Panc1 (cell line): ENCODE measurements around the gene FRK. TPM values are rescaled to one million over a fixed set of nuclear protein-coding genes. Genes with fewer than 3 reads are reported as not detected.

Experiments
- ATAC-seq: fragments of 200-7000 bp; cut with Tn5 transposase; 2 replicates; pipeline ENCODE4 v1.9.1; 2020; ENCODE audit warnings: mild to moderate bottlenecking, moderate library complexity
- BruUV-seq: library from RNA; stranded (reverse); fragments of 400-500 nt; replicated peaks from 2 replicates; lab custom pipeline; 2021; lab: Mats Ljungman, UMichigan
- CTCF ChIA-PET: fragments of 300-600 bp; sonication (Branson Sonifier 250); formaldehyde crosslinking; loops from one replicate; lab custom pipeline; 2022; ENCODE audit warnings: antibody characterized with exemption; lab: Charles Lee
- POLR2A ChIA-PET: fragments of 300-600 bp; sonication (Branson Sonifier 250); formaldehyde crosslinking; loops from one replicate; lab custom pipeline; 2022; ENCODE audit warnings: antibody characterized with exemption; lab: Charles Lee
- DNase-seq: peaks from one replicate; pipeline ENCODE4 v3.0.0-alpha.2; 2010; ENCODE audit warnings: low read depth, low spot score
- H3K27ac ChIP-seq: 2 replicates; pipeline ENCODE4 v1.5.1; 2011; ENCODE audit warnings: mild to moderate bottlenecking, low read length, inconsistent platforms
- H3K27me3 ChIP-seq: fragments of 200-500 bp; sonication (Bioruptor generic); 2 replicates; pipeline ENCODE4 v1.6.0; 2014; ENCODE audit warnings: low read length, inconsistent platforms; ENCODE audit not compliant: control insufficient read depth, insufficient read depth
- H3K36me3 ChIP-seq: fragments of 200-500 bp; sonication (Bioruptor generic); 2 replicates; pipeline ENCODE4 v1.5.1; 2014; ENCODE audit warnings: inconsistent platforms, mild to moderate bottlenecking, low read length, moderate library complexity; ENCODE audit not compliant: control insufficient read depth, insufficient read depth
- H3K4me1 ChIP-seq: 2 replicates; pipeline ENCODE4 v1.5.1; 2011; ENCODE audit warnings: inconsistent platforms, mild to moderate bottlenecking, low read length, moderate library complexity; ENCODE audit not compliant: control insufficient read depth, insufficient read depth
- H3K4me3 ChIP-seq, 2 experiments: 2 replicates each; pipeline ENCODE4 v1.5.1; 2011 to 2012; ENCODE audit warnings: low read depth in 2 of 2, low read length in 2 of 2, mild to moderate bottlenecking in 2 of 2, inconsistent platforms in 1 of 2, moderate library complexity in 1 of 2
- H3K9me3 ChIP-seq: fragments of 200-500 bp; sonication (Bioruptor generic); 2 replicates; pipeline ENCODE4 v1.5.1; 2014; ENCODE audit warnings: low read depth, mild to moderate bottlenecking, inconsistent platforms, low read length, moderate library complexity; ENCODE audit not compliant: control insufficient read depth, insufficient read depth
- CTCF ChIP-seq: fragments of 450-650 bp; IDR thresholded peaks from 2 replicates; pipeline ENCODE4 v1.5.1; 2017; ENCODE audit warnings: mild to moderate bottlenecking
- POLR2AphosphoS5 ChIP-seq: IDR thresholded peaks from 2 replicates; pipeline ENCODE4 v1.6.1; 2012; ENCODE audit warnings: mild to moderate bottlenecking, low read depth, low read length, moderate library complexity
- REST ChIP-seq, 2 experiments: IDR thresholded peaks; 2 replicates each; pipeline ENCODE4 v1.6.1; 2011 to 2012; ENCODE audit warnings: low read depth in 2 of 2, control low read depth in 1 of 2, low read length in 1 of 2, mild to moderate bottlenecking in 1 of 2, moderate library complexity in 1 of 2; ENCODE audit not compliant: insufficient read depth in 1 of 2
- SIN3A ChIP-seq: IDR thresholded peaks from 2 replicates; pipeline ENCODE4 v1.6.1; 2012; ENCODE audit warnings: low read depth, mild to moderate bottlenecking, low read length, moderate library complexity, borderline replicate concordance; ENCODE audit not compliant: insufficient read depth
- TCF7L2 ChIP-seq: IDR thresholded peaks from 2 replicates; pipeline ENCODE4 v1.6.1; 2011; ENCODE audit warnings: mild to moderate bottlenecking, low read depth, low read length, inconsistent platforms
- in situ Hi-C: cut with HindIII; loops from 2 replicates; pipeline ENCODE4 v1.10.0; 2016; ENCODE audit warnings: low sequenced_read_pairs, low pct_unique_long_range_greater_than_20kb
- intact Hi-C: fragments of 100-400 bp; cut with micrococcal nuclease; formaldehyde crosslinking; loops from one replicate; pipeline ENCODE4 v1.10.0; 2022; ENCODE audit not compliant: unreplicated experiment
- total RNA-seq: library from RNA; stranded (reverse); gene quantifications from one replicate; pipeline ENCODE4 v1.2.1, GENCODE V29; 2021; ENCODE audit not compliant: unreplicated experiment

Gene FRK
- total RNA-seq, 1 experiment from 2014 or later: 2.5 TPM

GRCh38 chr6:116087437-116088027, 26.8 kb upstream of the FRK start:
- no peak overlapping the region for H3K4me3 ChIP-seq
- H3K36me3 ChIP-seq: no peaks in the 10 kb centered on the region
- no peak for DNase-seq
- ChIA-PET CTCF (interaction anchor here (0.6 kb wide), 1 partner anchor 29 kb away, joined by 5 read pairs; no protein-coding TSS in a partner anchor), POLR2A (no interaction called here)
- intact Hi-C loops: no loop called here
- peaks cover 4% of the 10 kb centered on the region; the same call in 1 of the 2 replicates for H3K4me1 ChIP-seq
- no peaks in the 10 kb centered on the region for H3K27me3 ChIP-seq
- peak; percentile 80 for ATAC-seq
- in situ Hi-C loops: no loop called here
- H3K27ac ChIP-seq: no peak overlapping the region
- BruUV-seq: no TSS peak
- TF ChIP-seq POLR2AphosphoS5 (no peak), CTCF (peak; percentile 9; the same call in 1 of the 2 replicates), REST (IDR thresholded peaks at IDR 0.05; ENCODE audit: insufficient read depth in 1 of 2, low read depth in 2 of 2, low read length in 1 of 2) (no peak)
- no peaks in the 10 kb centered on the region for H3K9me3 ChIP-seq

GRCh38 chr6:116084284-116084683, 23.6 kb upstream of the FRK start:
- in situ Hi-C loops: no loop called here
- no TSS peak for BruUV-seq

More at GRCh38 chr6:116084284-116084683, 23.6 kb upstream of the FRK start:
- CTCF ChIA-PET: no interaction called here
- ATAC-seq (no peak), DNase-seq (no peak)
- Histone ChIP-seq H3K27me3 (no peaks in the 10 kb centered on the region), H3K27ac (no peak overlapping the region), H3K36me3 (no peaks in the 10 kb centered on the region), H3K9me3 (no peaks in the 10 kb centered on the region), H3K4me1 (peaks cover 4% of the 10 kb centered on the region; the same call in 1 of the 2 replicates), H3K4me3 (no peak overlapping the region)
- TF ChIP-seq TCF7L2 (no peak), CTCF (no peak), SIN3A (no peak), POLR2AphosphoS5 (no peak), REST (IDR thresholded peaks at IDR 0.05; ENCODE audit: insufficient read depth in 1 of 2, low read depth in 2 of 2, low read length in 1 of 2) (no peak)
- POLR2A ChIA-PET: no interaction called here
- intact Hi-C loops: no loop called here
